K562 (cell line): ENCODE measurements around the gene NINJ2.

Source experiments
- CEBPB ChIP-seq: fragments of 450-650 bp; IDR thresholded peaks from 2 replicates; pipeline ENCODE4 v1.6.1; 2016; ENCODE audit warnings: missing genetic modification characterization, missing compliant biosample characterization
- FOXJ3 ChIP-seq: sonication (generic); formaldehyde crosslinking; IDR thresholded peaks from 2 replicates; pipeline ENCODE4 v1.4.0; 2020; ENCODE audit warnings: mild to moderate bottlenecking, missing genetic modification reagents
- HDAC3 ChIP-seq: fragments of 450-650 bp; IDR thresholded peaks from 2 replicates; pipeline ENCODE4 v1.6.1; 2018; ENCODE audit warnings: borderline replicate concordance, mild to moderate bottlenecking, moderate library complexity; ENCODE audit not compliant: partially characterized antibody
- NRF1 ChIP-seq, 2 experiments: fragments of 450-650 bp; IDR thresholded peaks in 1 of 2; conservative IDR thresholded peaks in 1 of 2; 2 replicates each; pipeline ENCODE4 v1.6.1; 2014; ENCODE audit warnings: mild to moderate bottlenecking in 2 of 2
- POLR2A ChIP-seq: fragments of 450-650 bp; conservative IDR thresholded peaks from 2 replicates; pipeline ENCODE4 v1.6.1; 2016

- TF ChIP-seq POLR2A (no peak), NRF1 (conservative IDR thresholded peaks at IDR 0.05 in 1 of 2, IDR thresholded peaks at IDR 0.05 in 1 of 2) (no peak), FOXJ3 (CRISPR knock-in tag) (no peak), CEBPB (no peak), HDAC3 (no peak)
Measured at GRCh38 chr12:700016-700415, 36.8 kb upstream of the NINJ2 start.
